ENCODE data around the gene FOXP1.

FOXP1 gene

GRCh38 chr3:71244153-71244825 is 339.2 kb downstream of the FOXP1 start:
- H3K27ac ChIP-seq (ENCODE audit: low read length), result peak overlapping the region; percentile 85
- no peaks in the 10 kb centered on the region for H3K27me3 ChIP-seq (ENCODE audit: control insufficient read depth in 1 of 2, insufficient read depth in 2 of 2, low read length in 2 of 2)
- H3K4me1 ChIP-seq (ENCODE audit: control insufficient read depth, insufficient read depth, low read length), result peaks cover 39% of the 10 kb centered on the region
- H3K36me3 ChIP-seq (ENCODE audit: control insufficient read depth in 2 of 2, insufficient read depth in 2 of 2, low read length in 2 of 2), result no peaks in the 10 kb centered on the region
- peak overlapping the region; percentile 66 to 75 for H3K4me3 ChIP-seq (ENCODE audit: low read length in 2 of 2)
- H3K9ac ChIP-seq (ENCODE audit: low read length in 2 of 2), result peak overlapping the region; percentile 68 to 76
- no peaks in the 10 kb centered on the region for H3K9me3 ChIP-seq (ENCODE audit: control insufficient read depth in 2 of 2, low read length in 2 of 2)

- Histone ChIP-seq H3K9me3 (ENCODE audit: control insufficient read depth in 2 of 2, low read length in 2 of 2) (no peaks in the 10 kb centered on the region), H3K9ac (ENCODE audit: low read length in 2 of 2) (peak overlapping the region; percentile 37 to 76), H3K27me3 (ENCODE audit: control insufficient read depth in 1 of 2, insufficient read depth in 2 of 2, low read length in 2 of 2) (no peaks in the 10 kb centered on the region), H3K4me3 (ENCODE audit: low read length in 2 of 2) (peak overlapping the region; percentile 66 to 75), H3K36me3 (ENCODE audit: control insufficient read depth in 2 of 2, insufficient read depth in 2 of 2, low read length in 2 of 2) (no peaks in the 10 kb centered on the region), H3K27ac (ENCODE audit: low read length) (peak overlapping the region; percentile 85), H3K4me1 (ENCODE audit: control insufficient read depth, insufficient read depth, low read length) (peaks cover 36% of the 10 kb centered on the region)
Measured at GRCh38 chr3:71243229-71243628, 340.3 kb downstream of the FOXP1 start.

GRCh38 chr3:71241981-71242560 is 341.5 kb downstream of the FOXP1 start:
- Histone ChIP-seq H3K4me1 (ENCODE audit: control insufficient read depth, insufficient read depth, low read length) (peaks cover 38% of the 10 kb centered on the region), H3K27ac (ENCODE audit: low read length) (peak overlapping the region; percentile 85), H3K4me3 (ENCODE audit: low read length in 2 of 2) (peak overlapping the region; percentile 66 to 75)

GRCh38 chr3:71241246-71241901 is 342.2 kb downstream of the FOXP1 start:
- Histone ChIP-seq H3K27me3 (ENCODE audit: control insufficient read depth in 1 of 2, insufficient read depth in 2 of 2, low read length in 2 of 2) (no peaks in the 10 kb centered on the region), H3K9me3 (ENCODE audit: control insufficient read depth in 2 of 2, low read length in 2 of 2) (no peaks in the 10 kb centered on the region), H3K9ac (ENCODE audit: low read length in 2 of 2) (peak overlapping the region in 1 of 2 donors; percentile 76), H3K27ac (ENCODE audit: low read length) (no peak overlapping the region), H3K4me3 (ENCODE audit: low read length in 2 of 2) (peak overlapping the region; percentile 47 to 75), H3K36me3 (ENCODE audit: control insufficient read depth in 2 of 2, insufficient read depth in 2 of 2, low read length in 2 of 2) (no peaks in the 10 kb centered on the region), H3K4me1 (ENCODE audit: control insufficient read depth, insufficient read depth, low read length) (peaks cover 36% of the 10 kb centered on the region)

More at GRCh38 chr3:71241981-71242560, 341.5 kb downstream of the FOXP1 start:
- no peaks in the 10 kb centered on the region for H3K36me3 ChIP-seq (ENCODE audit: control insufficient read depth in 2 of 2, insufficient read depth in 2 of 2, low read length in 2 of 2)
- H3K9me3 ChIP-seq (ENCODE audit: control insufficient read depth in 2 of 2, low read length in 2 of 2), result no peaks in the 10 kb centered on the region
- H3K9ac ChIP-seq (ENCODE audit: low read length in 2 of 2), result peak overlapping the region; percentile 1 to 76
- H3K27me3 ChIP-seq (ENCODE audit: control insufficient read depth in 1 of 2, insufficient read depth in 2 of 2, low read length in 2 of 2), result no peaks in the 10 kb centered on the region

- Histone ChIP-seq H3K36me3 (ENCODE audit: control insufficient read depth in 2 of 2, insufficient read depth in 2 of 2, low read length in 2 of 2) (no peaks in the 10 kb centered on the region), H3K9me3 (ENCODE audit: control insufficient read depth in 2 of 2, low read length in 2 of 2) (no peaks in the 10 kb centered on the region), H3K9ac (ENCODE audit: low read length in 2 of 2) (peak overlapping the region in 1 of 2 donors; percentile 35), H3K4me3 (ENCODE audit: low read length in 2 of 2) (peak overlapping the region; percentile 37 to 54), H3K27me3 (ENCODE audit: control insufficient read depth in 1 of 2, insufficient read depth in 2 of 2, low read length in 2 of 2) (no peaks in the 10 kb centered on the region), H3K4me1 (ENCODE audit: control insufficient read depth, insufficient read depth, low read length) (peaks cover 30% of the 10 kb centered on the region), H3K27ac (ENCODE audit: low read length) (peak overlapping the region; percentile 49)
Measured at GRCh38 chr3:71240034-71240433, 343.5 kb downstream of the FOXP1 start.

- Histone ChIP-seq H3K27ac (ENCODE audit: low read length) (peak overlapping the region; percentile 24), H3K27me3 (ENCODE audit: control insufficient read depth in 1 of 2, insufficient read depth in 2 of 2, low read length in 2 of 2) (no peaks in the 10 kb centered on the region), H3K36me3 (ENCODE audit: control insufficient read depth in 2 of 2, insufficient read depth in 2 of 2, low read length in 2 of 2) (no peaks in the 10 kb centered on the region), H3K4me1 (ENCODE audit: control insufficient read depth, insufficient read depth, low read length) (peaks cover 26% of the 10 kb centered on the region), H3K9ac (ENCODE audit: low read length in 2 of 2) (no peak overlapping the region), H3K4me3 (ENCODE audit: low read length in 2 of 2) (no peak overlapping the region), H3K9me3 (ENCODE audit: control insufficient read depth in 2 of 2, low read length in 2 of 2) (no peaks in the 10 kb centered on the region)
Measured at GRCh38 chr3:71238355-71238757, 345.2 kb downstream of the FOXP1 start.

- H3K4me1 ChIP-seq (ENCODE audit: control insufficient read depth, insufficient read depth, low read length), result peaks cover 26% of the 10 kb centered on the region
- no peak overlapping the region for H3K4me3 ChIP-seq (ENCODE audit: low read length in 2 of 2)
- no peaks in the 10 kb centered on the region for H3K9me3 ChIP-seq (ENCODE audit: control insufficient read depth in 2 of 2, low read length in 2 of 2)
- peak overlapping the region; percentile 24 for H3K27ac ChIP-seq (ENCODE audit: low read length)
- H3K36me3 ChIP-seq (ENCODE audit: control insufficient read depth in 2 of 2, insufficient read depth in 2 of 2, low read length in 2 of 2), result no peaks in the 10 kb centered on the region
- no peak overlapping the region for H3K9ac ChIP-seq (ENCODE audit: low read length in 2 of 2)
- H3K27me3 ChIP-seq (ENCODE audit: control insufficient read depth in 1 of 2, insufficient read depth in 2 of 2, low read length in 2 of 2), result no peaks in the 10 kb centered on the region
Measured at GRCh38 chr3:71237672-71238071, 345.9 kb downstream of the FOXP1 start.

GRCh38 chr3:71235846-71236245 is 347.7 kb downstream of the FOXP1 start:
- H3K27me3 ChIP-seq (ENCODE audit: control insufficient read depth in 1 of 2, insufficient read depth in 2 of 2, low read length in 2 of 2), result no peaks in the 10 kb centered on the region
- no peak overlapping the region for H3K9ac ChIP-seq (ENCODE audit: low read length in 2 of 2)
- H3K4me3 ChIP-seq (ENCODE audit: low read length in 2 of 2), result no peak overlapping the region
- H3K36me3 ChIP-seq (ENCODE audit: control insufficient read depth in 2 of 2, insufficient read depth in 2 of 2, low read length in 2 of 2), result no peaks in the 10 kb centered on the region
- H3K9me3 ChIP-seq (ENCODE audit: control insufficient read depth in 2 of 2, low read length in 2 of 2), result no peaks in the 10 kb centered on the region
- no peak overlapping the region for H3K27ac ChIP-seq (ENCODE audit: low read length)
- H3K4me1 ChIP-seq (ENCODE audit: control insufficient read depth, insufficient read depth, low read length), result peaks cover 20% of the 10 kb centered on the region

- Histone ChIP-seq H3K9me3 (ENCODE audit: control insufficient read depth in 2 of 2, low read length in 2 of 2) (no peaks in the 10 kb centered on the region), H3K4me1 (ENCODE audit: control insufficient read depth, insufficient read depth, low read length) (peaks cover 1% of the 10 kb centered on the region), H3K27me3 (ENCODE audit: control insufficient read depth in 1 of 2, insufficient read depth in 2 of 2, low read length in 2 of 2) (no peaks in the 10 kb centered on the region), H3K4me3 (ENCODE audit: low read length in 2 of 2) (no peak overlapping the region), H3K27ac (ENCODE audit: low read length) (no peak overlapping the region), H3K9ac (ENCODE audit: low read length in 2 of 2) (no peak overlapping the region), H3K36me3 (ENCODE audit: control insufficient read depth in 2 of 2, insufficient read depth in 2 of 2, low read length in 2 of 2) (no peaks in the 10 kb centered on the region)
Measured at GRCh38 chr3:71232895-71233294, 350.6 kb downstream of the FOXP1 start.

GRCh38 chr3:71232175-71232679 is 351.3 kb downstream of the FOXP1 start:
- no peak overlapping the region for H3K4me3 ChIP-seq (ENCODE audit: low read length in 2 of 2)
- H3K4me1 ChIP-seq (ENCODE audit: control insufficient read depth, insufficient read depth, low read length), result no peaks in the 10 kb centered on the region
- H3K9ac ChIP-seq (ENCODE audit: low read length in 2 of 2), result no peak overlapping the region
- no peaks in the 10 kb centered on the region for H3K9me3 ChIP-seq (ENCODE audit: control insufficient read depth in 2 of 2, low read length in 2 of 2)
- no peak overlapping the region for H3K27ac ChIP-seq (ENCODE audit: low read length)
- H3K27me3 ChIP-seq (ENCODE audit: control insufficient read depth in 1 of 2, insufficient read depth in 2 of 2, low read length in 2 of 2), result no peaks in the 10 kb centered on the region
- H3K36me3 ChIP-seq (ENCODE audit: control insufficient read depth in 2 of 2, insufficient read depth in 2 of 2, low read length in 2 of 2), result no peaks in the 10 kb centered on the region

Data from stomach smooth muscle (tissue), 2 donors.